Activated T-helper 1 cell treated with Interleukin-2 at 50 U/mL for 16 hours (primary cell): ENCODE results near the gene TYW1B.
"Not testable (repeated sequence)": the region's sequence is repeated elsewhere in the genome, so short reads cannot be mapped to it uniquely, and the experiment has no call there.

Source experiments
- DNase-seq: peaks from one replicate; pipeline ENCODE4 v3.0.0-alpha.2; 2020; ENCODE audit warnings: low read depth

Gene TYW1B

DNA sequence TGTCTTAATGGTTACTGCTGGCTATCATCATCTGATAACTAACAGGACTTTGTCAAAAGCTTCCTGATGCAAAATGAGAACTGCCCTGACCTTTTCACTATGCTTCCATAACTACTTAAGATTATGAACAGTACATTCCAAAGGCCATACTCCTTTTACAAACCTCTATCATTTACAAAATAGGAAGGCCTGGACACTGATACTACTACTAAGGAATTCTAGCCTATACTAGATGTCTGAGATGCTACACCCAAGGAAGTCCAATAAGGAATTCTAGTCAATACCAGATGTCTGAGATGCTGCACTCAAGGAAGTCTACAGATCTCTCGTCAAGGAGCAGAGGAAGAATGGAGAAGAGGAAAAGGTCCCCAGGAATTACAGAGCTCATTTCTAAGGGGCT, 130.9 kb downstream of the TYW1B start:
- not testable (repeated sequence) for DNase-seq

- not testable (repeated sequence) for DNase-seq
Measured at GRCh38 chr7:72696643-72697042, 131.4 kb downstream of the TYW1B start.

GRCh38 chr7:72695482-72695881, 132.5 kb downstream of the TYW1B start:
- DNase-seq = not testable (repeated sequence)

GRCh38 chr7:72691442-72691841, 136.6 kb downstream of the TYW1B start:
- DNase-seq = not testable (repeated sequence)

- not testable (repeated sequence) for DNase-seq
Measured at GRCh38 chr7:72690177-72690576, 137.8 kb downstream of the TYW1B start.

DNA sequence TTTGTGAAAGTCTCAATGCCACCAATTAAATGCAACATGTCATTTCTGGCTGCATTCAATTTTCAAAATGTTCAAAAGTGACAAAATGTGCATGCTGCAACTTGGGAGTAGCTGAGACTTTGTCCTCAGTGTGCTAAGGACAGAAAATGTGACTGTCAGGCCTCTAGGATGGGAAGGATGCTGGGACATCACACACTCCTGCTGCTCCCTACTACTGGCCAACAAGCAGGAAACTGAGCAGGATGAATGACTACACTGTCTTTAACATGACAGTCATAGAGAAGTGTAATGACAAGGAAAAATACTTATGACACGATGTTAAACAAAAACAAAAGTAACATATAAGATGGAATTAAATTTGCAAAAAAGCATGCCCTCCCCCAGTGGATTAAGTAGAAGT, 138.7 kb downstream of the TYW1B start:
- not testable (repeated sequence) for DNase-seq

- DNase-seq = not testable (repeated sequence)
Measured at GRCh38 chr7:72681211-72681610, 146.8 kb downstream of the TYW1B start.

DNA sequence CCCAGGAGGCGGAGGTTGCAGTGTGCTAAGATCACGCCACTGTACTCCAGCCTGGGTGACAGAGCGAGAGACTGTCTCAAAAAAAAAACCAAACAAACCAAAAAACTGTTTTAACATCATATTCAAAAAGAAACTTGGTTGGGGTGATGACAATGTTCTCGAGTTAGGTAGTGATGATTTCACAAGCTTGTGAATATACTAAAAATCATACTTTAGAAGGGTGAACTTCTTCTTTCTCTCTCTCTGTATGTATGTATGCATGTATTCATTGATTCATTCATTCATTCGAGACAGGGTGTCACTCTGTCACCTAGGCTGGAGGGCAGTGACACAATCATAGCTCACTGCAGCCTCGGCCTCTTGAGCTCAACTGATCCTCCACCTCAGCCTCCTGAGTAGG, 151.1 kb downstream of the TYW1B start:
- DNase-seq = not testable (repeated sequence)

- not testable (repeated sequence) for DNase-seq
Measured at GRCh38 chr7:72676086-72676690, 151.8 kb downstream of the TYW1B start.

DNA sequence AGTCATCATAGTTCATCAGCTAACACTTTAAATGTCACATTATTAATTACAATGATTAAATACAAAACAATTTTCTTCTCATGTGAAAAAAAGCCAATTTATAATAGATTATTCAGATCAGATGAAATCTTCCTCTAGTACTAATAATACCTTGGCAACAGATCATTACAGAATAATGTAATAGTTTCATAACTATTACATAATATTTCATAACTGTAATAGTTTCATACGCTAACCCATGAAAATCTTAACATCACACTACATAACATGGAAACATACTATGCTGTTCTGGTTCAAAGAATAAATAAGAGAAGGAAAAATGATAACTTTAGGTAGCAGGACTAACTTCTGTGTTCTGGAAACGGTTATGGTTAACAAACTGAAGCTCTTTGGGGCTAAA, 152.3 kb downstream of the TYW1B start:
- not testable (repeated sequence) for DNase-seq

GRCh38 chr7:72674394-72674793, 153.6 kb downstream of the TYW1B start:
- DNase-seq = no peak

DNA sequence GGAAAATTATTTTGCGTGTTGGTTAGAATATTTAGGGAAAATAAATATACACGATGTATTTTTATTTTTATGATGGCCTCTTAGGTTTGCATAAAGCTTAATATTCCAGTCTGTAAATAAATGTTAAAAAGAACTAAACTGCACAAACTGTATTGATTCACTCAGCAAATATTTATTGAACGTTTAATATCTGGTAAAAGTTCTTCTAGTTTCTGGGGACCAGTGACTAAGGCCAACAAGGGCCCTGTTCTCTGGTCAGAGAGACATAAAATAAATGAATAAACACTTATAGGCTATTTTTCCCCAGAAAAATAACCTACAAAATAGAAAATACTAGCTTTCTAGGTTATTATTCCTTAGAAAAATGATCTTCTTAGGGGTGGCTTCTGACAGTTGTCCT, 157.2 kb downstream of the TYW1B start:
- DNase-seq = not testable (repeated sequence)

- DNase-seq = not testable (repeated sequence)
Measured at GRCh38 chr7:72668435-72668834, 159.6 kb downstream of the TYW1B start.

- DNase-seq = not testable (repeated sequence)
Measured at GRCh38 chr7:72667049-72667448, 161.0 kb downstream of the TYW1B start.

GRCh38 chr7:72648574-72648973, 179.4 kb downstream of the TYW1B start:
- not testable (repeated sequence) for DNase-seq

DNA sequence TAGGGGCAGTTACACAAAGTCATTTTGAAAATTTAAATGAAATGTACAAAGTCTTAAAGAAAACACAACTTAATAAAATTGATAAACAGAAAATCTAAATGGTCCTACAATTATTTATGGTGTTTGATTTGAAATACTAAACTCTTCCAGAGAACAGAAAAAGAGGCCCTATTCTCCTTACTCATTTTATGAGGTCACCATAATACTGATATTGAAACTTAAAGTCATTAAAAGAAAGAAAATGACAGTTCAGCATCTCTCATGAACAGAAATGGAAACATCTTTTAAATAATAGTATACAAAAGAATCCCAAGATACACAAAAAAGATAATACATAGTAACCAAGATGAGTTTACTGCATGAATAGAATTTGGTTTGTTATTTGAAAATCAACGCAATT, 184.3 kb downstream of the TYW1B start:
- DNase-seq = not testable (repeated sequence)

GRCh38 chr7:72641485-72642248, 186.3 kb downstream of the TYW1B start:
- DNase-seq = not testable (repeated sequence)

DNA sequence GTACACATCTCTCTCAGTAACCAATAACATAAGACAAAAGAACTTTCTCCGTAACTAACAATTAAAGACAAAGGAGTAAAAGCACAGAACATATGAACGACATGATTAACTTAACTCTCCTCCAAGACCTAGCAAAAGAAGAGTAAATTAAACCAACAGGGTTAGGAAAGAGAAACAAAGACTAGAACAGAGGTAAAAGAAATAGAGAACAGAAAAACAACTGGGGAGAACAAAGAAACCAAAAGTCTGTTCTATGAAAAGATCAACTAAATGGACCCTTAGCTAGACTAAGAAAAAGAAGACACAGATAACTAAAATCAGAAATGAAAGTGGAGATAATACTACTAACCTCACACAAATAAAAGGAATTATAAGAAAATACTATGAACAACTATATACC, 187.3 kb downstream of the TYW1B start:
- not testable (repeated sequence) for DNase-seq

GRCh38 chr7:72635273-72635908, 192.6 kb downstream of the TYW1B start:
- not testable (repeated sequence) for DNase-seq

GRCh38 chr7:72632765-72633292, 195.2 kb downstream of the TYW1B start:
- DNase-seq = not testable (repeated sequence)

GRCh38 chr7:72628375-72628774, 199.6 kb downstream of the TYW1B start:
- DNase-seq = not testable (repeated sequence)

DNA sequence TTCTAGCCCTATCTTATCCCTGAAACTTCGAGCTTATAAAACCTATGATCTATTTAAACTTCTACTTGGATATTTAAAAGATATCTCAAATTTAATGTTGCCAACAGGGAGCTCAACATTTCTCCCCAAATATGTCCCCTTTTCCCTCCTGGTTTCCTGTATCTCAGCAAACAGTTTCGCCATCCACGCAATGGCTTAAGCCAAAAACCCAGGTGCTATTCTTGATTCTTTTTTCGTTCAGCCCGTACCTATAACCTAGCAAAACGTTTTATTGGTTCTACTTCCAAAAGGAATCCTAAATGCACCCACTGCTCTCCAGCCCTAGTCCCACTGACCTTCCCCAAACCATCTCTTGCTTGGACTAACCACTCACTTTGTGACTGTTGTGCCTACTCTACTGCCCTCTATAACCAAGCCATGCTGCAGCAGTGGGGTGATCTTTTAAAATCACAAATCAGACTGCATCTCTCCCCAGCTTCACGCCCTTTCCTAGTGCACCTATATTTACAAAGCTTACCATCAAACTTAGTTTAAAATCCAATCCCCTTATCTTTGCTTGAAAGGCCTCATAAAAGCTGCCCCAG, 201.5 kb downstream of the TYW1B start:
- not testable (repeated sequence) for DNase-seq
